ENCODE results near the gene SLC2A4.
"Not testable (repeated sequence)": the region's sequence is repeated elsewhere in the genome, so short reads cannot be mapped to it uniquely, and the experiment has no call there.

SLC2A4 gene

GRCh38 chr17:7281074-7281952 is at the start of gene SLC2A4:
Gene SLC2A4 (plus strand): TSS chr17:7281718. CDS start chr17:7281935, 217 bp downstream.
- peak; percentile 18 for FAIRE-seq

- no peak for FAIRE-seq
Measured at GRCh38 chr17:7232114-7232513, 49.4 kb upstream of the SLC2A4 start.

- FAIRE-seq, result no peak
Measured at GRCh38 chr17:7233701-7234082, 47.8 kb upstream of the SLC2A4 start.

GRCh38 chr17:7234083-7234951 is 47.2 kb upstream of the SLC2A4 start, which contains the start of gene DVL2:
Gene DVL2 (minus strand): TSS chr17:7234517. CDS start chr17:7234262, 255 bp downstream.
- FAIRE-seq, result peak; percentile 31

- FAIRE-seq, result no peak
Measured at GRCh38 chr17:7235693-7236665, 45.5 kb upstream of the SLC2A4 start.

- FAIRE-seq, result no peak
Measured at GRCh38 chr17:7236808-7237207, 44.7 kb upstream of the SLC2A4 start.

- no peak for FAIRE-seq
Measured at GRCh38 chr17:7237266-7237760, 44.2 kb upstream of the SLC2A4 start.

- no peak for FAIRE-seq
Measured at GRCh38 chr17:7237761-7238419, 43.6 kb upstream of the SLC2A4 start.

- FAIRE-seq, result no peak
Measured at GRCh38 chr17:7238420-7239090, 43.0 kb upstream of the SLC2A4 start.

- FAIRE-seq, result peak; percentile 96
Measured at GRCh38 chr17:7239091-7240027, 42.2 kb upstream of the SLC2A4 start, which contains the start of gene PHF23. Gene PHF23 (minus strand): TSS chr17:7239457. CDS start chr17:7239279, 178 bp downstream.

- no peak for FAIRE-seq
Measured at GRCh38 chr17:7240375-7240774, 41.1 kb upstream of the SLC2A4 start.

- FAIRE-seq, result no peak
Measured at GRCh38 chr17:7241090-7241733, 40.3 kb upstream of the SLC2A4 start.

- FAIRE-seq, result peak; percentile 55
Measured at GRCh38 chr17:7241783-7242716, 39.5 kb upstream of the SLC2A4 start, which contains the start of gene GABARAP. Gene GABARAP (minus strand): TSS chr17:7242449. CDS start chr17:7242330, 119 bp downstream.

GRCh38 chr17:7242717-7243452 is 38.6 kb upstream of the SLC2A4 start:
- peak; percentile 43 for FAIRE-seq

- FAIRE-seq, result no peak
Measured at GRCh38 chr17:7243453-7243729, 38.1 kb upstream of the SLC2A4 start.

GRCh38 chr17:7243838-7244237 is 37.7 kb upstream of the SLC2A4 start:
- FAIRE-seq, result not testable (repeated sequence)

GRCh38 chr17:7246779-7247178 is 34.7 kb upstream of the SLC2A4 start:
- no peak for FAIRE-seq

Measured in endometrium (tissue), 2 donors.